Ecto neural progenitor cell (in vitro differentiated cells): ENCODE data around the gene HDAC4.

Source experiments
- DNase-seq: peaks from one replicate; pipeline ENCODE4 v3.0.0-alpha.2; 2018; ENCODE audit warnings: low spot score

The HDAC4 gene

DNA sequence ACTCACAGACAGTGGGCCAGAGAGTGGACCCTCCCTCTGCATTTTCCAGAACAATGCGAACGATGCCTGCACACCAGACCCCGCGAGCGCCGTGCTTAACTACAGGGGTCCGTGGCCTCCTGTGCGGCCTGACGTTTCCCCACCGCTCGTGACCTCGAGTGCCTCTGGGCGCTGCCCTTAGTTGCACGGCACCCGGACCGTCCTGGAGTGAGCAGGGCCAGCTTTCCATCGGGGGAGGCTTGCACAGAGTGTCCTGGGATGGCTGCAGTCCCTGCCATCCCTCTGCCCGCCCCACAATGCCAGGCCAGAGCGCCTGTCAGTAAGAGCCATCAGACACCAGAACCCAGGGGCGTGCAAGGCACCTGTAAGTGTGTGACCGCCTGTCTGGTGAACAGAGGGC lies 335.9 kb downstream of the HDAC4 start:
- no peak for DNase-seq

DNA sequence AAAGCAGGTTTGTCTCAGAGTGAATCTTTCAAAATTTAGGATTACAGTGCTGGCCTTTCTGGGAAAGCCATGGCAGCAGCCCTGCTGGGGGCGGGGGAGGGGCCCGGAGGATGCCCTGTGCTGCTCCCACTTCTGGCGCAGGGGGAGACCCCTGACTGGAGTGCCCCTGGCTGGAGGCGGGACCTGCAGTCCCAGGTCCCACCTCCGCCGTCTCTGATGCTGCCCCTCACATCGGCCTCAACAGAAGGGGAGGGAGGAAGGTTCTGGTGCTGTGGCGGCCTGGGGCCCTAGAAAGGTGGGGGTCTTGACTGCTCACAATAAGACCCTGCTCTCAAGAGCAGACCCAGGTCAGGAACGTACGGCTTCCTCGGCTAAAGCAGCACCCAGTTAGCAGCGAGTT lies 336.6 kb downstream of the HDAC4 start:
- no peak for DNase-seq

- no peak for DNase-seq
Observed at GRCh38 chr2:239062743-239063142, 338.1 kb downstream of the HDAC4 start.

GRCh38 chr2:239061824-239062570 lies 338.8 kb downstream of the HDAC4 start:
- DNase-seq: no peak

GRCh38 chr2:239061121-239061666 lies 339.6 kb downstream of the HDAC4 start:
- DNase-seq: no peak

DNA sequence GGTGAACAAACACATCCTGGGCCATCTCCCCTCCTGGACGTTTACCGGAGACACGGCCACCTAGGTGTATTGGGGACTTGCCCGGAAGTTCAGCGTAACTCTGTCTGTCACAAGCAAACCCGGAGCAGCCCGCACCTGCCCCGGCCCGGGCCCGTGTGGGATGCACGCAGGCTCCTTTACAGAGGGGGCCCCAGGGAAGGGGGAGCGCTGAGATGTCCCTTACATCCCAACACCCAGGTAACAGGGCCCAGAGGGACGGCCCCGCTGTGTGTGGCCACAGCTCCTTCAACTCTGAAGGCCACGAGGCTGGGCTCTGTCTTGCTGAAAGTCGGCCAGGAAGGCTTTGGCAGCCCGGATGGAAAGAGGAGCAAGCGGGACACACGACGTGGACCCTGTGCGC lies 340.1 kb downstream of the HDAC4 start:
- no peak for DNase-seq

DNA sequence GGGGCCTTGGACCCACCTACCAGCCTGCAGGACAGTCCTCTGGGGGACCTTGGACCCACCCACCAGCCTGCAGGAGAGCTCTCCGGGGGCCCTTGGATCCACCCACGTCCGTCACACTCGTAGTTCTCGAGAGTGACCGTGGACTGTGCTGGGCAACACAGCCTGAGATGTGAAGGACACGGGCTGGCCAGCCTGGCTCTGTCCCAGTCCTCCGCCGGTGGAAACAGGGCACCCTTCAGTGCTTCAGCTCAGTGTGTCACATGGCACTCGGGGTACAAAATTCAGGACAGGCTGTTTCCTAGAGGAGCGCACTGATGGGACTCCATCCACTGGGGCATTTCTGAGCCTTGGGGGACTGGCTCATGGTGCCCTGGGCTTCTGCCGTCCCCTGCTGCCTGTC lies 341.0 kb downstream of the HDAC4 start:
- no peak for DNase-seq

DNA sequence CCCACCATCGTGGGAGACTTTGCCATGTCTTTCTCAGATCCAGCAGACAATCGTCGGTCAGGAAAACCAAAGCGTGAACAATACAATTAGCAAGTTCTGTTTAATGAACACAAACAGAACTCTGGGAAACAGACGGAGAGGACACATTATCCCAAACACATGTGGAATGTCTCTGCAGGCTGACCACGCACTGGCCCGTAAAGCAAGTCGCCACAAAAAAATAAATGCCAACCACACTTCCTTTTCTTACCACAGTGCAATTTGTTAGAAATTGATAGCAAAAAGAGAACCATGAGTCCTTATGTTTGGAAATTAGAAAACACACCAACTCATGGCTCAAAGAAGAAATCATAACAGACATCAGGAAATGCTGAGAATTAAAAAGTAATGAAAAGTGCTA lies 342.1 kb downstream of the HDAC4 start:
- DNase-seq: no peak

DNA sequence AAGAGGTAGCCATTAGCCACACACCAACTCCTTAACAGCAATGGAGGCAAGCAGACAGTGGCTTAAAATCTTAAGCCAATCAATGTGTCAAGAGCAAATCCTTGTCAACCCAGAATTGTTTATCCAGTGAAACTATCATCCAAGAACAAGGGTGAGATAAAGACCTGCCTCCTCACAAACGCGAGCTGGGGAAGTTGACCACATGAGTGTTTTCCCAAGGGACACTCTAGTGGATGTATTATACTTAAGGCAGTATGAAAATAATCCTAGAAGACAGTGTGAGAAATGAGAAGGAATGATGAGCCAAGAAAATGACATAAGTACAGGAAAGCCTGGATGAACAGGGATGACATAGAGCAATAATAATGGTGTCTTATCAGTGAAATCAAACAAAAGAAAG lies 343.3 kb downstream of the HDAC4 start:
- no peak for DNase-seq

DNA sequence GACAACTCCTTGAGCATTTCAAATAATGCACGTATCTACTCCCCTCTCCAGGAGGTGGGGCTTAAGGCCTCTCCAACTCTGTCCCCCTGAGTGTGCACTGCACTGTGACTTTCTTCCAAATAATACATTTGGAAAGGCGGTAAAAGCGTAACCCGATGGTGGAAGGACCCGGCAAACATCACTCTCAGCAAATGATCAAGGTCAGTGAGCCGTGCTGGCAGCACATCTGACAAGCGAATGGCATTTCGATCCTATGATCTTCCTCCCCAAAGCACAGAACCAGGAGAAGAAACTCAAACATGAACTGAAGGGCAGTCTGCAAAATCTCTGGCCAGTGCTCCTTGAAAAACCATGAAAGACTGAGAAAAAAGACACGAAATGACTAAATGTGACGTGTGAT lies 344.2 kb downstream of the HDAC4 start:
- DNase-seq: no peak

GRCh38 chr2:239055756-239056493 lies 344.9 kb downstream of the HDAC4 start:
- DNase-seq: no peak

DNA sequence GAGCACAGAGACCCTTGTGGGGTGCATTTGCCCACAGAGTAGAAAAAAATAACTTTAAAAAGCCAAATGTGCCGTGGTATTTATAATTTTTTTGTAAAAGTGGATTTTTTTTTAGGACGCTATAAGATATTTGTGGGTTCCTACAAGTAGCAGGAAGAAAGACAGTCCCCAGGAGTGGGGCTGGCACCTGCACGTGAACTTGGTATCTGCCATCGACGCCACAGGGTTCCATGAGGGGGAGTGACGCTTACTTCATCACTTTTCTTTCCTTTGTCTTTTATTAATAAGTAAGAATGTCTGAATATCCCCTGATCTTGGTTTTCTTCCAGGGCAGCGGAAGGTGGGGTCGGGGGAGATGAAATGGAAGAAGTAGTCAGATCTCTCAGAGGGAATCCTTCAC lies 345.9 kb downstream of the HDAC4 start:
- no peak for DNase-seq

GRCh38 chr2:239053801-239054503 lies 346.9 kb downstream of the HDAC4 start:
- no peak for DNase-seq

- no peak for DNase-seq
Observed at GRCh38 chr2:239052798-239053665, 347.8 kb downstream of the HDAC4 start.

GRCh38 chr2:239051891-239052445 lies 348.9 kb downstream of the HDAC4 start:
- no peak for DNase-seq

GRCh38 chr2:239050252-239050649 lies 350.6 kb downstream of the HDAC4 start:
- DNase-seq: no peak

- DNase-seq: no peak
Observed at GRCh38 chr2:239049421-239050251, 351.2 kb downstream of the HDAC4 start.

GRCh38 chr2:239048736-239049135 lies 352.1 kb downstream of the HDAC4 start:
- no peak for DNase-seq

- no peak for DNase-seq
Observed at GRCh38 chr2:239047861-239048260, 353.0 kb downstream of the HDAC4 start.

- DNase-seq: no peak
Observed at GRCh38 chr2:239047420-239047819, 353.4 kb downstream of the HDAC4 start.

GRCh38 chr2:239046822-239047221 lies 354.0 kb downstream of the HDAC4 start:
- DNase-seq: no peak
